Esophagus squamous epithelium (tissue), 4 donors: ENCODE data around the gene NDUFB2.

Source experiments
- CTCF ChIP-seq, 6 experiments: fragments of 450-650 bp in 4 of 6; fragments of 200-600 bp in 2 of 6; sonication (generic) in 2 of 6; IDR thresholded peaks; one replicate each; pipeline ENCODE4 v1.5.1; 2016 to 2019; ENCODE audit warnings: antibody characterized with exemption in 6 of 6, mild to moderate bottlenecking in 4 of 6, moderate library complexity in 4 of 6
- POLR2A ChIP-seq, 4 donors: fragments of 450-650 bp; IDR thresholded peaks; one replicate each; pipeline ENCODE4 v1.6.1; 2017; ENCODE audit warnings: antibody characterized with exemption in 4 of 4, mild to moderate bottlenecking in 4 of 4, moderate library complexity in 3 of 4

- TF ChIP-seq CTCF (IDR thresholded peaks at IDR 0.05), result no peak
- TF ChIP-seq POLR2A (IDR thresholded peaks at IDR 0.05), result no peak
Measured at GRCh38 chr7:140694592-140694991, 1.9 kb upstream of the NDUFB2 start.
